ENCODE results near the gene BDKRB2. TPM values are rescaled to one million over a fixed set of nuclear protein-coding genes. Genes with fewer than 3 reads are reported as not detected.

Gene BDKRB2
- total RNA-seq, 1 experiment from 2014 or later, result 0.05 TPM

DNA sequence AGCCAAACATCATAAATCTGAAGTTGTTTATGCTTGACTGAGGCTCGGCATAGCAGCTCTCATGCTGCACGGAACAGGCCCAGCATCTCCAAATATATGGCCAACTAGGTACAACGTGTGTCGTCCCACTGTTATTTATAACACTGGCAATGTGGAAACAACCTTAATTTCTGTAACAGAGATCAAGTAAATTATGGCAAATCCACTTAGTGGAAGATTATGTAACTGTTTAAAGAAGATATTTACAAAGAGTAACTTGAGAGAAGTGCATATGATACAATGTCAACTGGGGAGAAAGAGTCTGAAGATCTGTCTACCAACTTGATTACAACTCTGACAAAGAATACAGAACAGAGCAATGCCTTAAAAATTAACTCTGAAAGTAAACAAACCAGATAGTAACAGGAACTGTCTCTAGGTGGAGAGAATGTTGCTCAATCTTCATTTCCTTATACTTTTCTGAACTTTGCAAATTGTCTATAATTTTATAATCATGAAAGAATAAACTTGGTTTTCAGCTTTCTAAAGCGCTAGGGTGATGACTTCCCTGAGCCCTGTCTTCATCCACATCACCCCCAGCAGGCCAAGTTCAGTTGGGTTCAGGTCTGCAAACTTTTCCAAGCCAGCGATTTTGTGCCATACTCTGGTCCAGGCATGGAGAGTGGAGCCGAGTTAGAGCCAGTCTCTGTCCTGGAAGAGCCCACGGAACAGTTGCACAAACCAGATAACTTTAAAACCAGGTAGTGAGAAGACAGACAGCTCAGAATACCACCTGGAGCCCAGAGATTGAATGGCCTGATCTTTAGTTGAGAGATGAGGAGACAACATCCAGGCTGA is 44.3 kb upstream of the BDKRB2 start:
- in situ Hi-C loops (cut with HindIII; ENCODE audit: low pct_unique_long_range_greater_than_20kb, low sequenced_read_pairs), result no loop called here
- ChIA-PET CTCF (no interaction called here), POLR2A (no interaction called here)
- TF ChIP-seq, protein P1, sequence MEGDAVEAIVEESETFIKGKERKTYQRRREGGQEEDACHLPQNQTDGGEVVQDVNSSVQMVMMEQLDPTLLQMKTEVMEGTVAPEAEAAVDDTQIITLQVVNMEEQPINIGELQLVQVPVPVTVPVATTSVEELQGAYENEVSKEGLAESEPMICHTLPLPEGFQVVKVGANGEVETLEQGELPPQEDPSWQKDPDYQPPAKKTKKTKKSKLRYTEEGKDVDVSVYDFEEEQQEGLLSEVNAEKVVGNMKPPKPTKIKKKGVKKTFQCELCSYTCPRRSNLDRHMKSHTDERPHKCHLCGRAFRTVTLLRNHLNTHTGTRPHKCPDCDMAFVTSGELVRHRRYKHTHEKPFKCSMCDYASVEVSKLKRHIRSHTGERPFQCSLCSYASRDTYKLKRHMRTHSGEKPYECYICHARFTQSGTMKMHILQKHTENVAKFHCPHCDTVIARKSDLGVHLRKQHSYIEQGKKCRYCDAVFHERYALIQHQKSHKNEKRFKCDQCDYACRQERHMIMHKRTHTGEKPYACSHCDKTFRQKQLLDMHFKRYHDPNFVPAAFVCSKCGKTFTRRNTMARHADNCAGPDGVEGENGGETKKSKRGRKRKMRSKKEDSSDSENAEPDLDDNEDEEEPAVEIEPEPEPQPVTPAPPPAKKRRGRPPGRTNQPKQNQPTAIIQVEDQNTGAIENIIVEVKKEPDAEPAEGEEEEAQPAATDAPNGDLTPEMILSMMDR (IDR thresholded peaks at IDR 0.05), result no peak
- TF ChIP-seq, protein P2, sequence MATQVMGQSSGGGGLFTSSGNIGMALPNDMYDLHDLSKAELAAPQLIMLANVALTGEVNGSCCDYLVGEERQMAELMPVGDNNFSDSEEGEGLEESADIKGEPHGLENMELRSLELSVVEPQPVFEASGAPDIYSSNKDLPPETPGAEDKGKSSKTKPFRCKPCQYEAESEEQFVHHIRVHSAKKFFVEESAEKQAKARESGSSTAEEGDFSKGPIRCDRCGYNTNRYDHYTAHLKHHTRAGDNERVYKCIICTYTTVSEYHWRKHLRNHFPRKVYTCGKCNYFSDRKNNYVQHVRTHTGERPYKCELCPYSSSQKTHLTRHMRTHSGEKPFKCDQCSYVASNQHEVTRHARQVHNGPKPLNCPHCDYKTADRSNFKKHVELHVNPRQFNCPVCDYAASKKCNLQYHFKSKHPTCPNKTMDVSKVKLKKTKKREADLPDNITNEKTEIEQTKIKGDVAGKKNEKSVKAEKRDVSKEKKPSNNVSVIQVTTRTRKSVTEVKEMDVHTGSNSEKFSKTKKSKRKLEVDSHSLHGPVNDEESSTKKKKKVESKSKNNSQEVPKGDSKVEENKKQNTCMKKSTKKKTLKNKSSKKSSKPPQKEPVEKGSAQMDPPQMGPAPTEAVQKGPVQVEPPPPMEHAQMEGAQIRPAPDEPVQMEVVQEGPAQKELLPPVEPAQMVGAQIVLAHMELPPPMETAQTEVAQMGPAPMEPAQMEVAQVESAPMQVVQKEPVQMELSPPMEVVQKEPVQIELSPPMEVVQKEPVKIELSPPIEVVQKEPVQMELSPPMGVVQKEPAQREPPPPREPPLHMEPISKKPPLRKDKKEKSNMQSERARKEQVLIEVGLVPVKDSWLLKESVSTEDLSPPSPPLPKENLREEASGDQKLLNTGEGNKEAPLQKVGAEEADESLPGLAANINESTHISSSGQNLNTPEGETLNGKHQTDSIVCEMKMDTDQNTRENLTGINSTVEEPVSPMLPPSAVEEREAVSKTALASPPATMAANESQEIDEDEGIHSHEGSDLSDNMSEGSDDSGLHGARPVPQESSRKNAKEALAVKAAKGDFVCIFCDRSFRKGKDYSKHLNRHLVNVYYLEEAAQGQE (IDR thresholded peaks at IDR 0.05; ENCODE audit: insufficient read depth in 1 of 2, low read depth in 2 of 2, low read length in 1 of 2), result no peak
- TF ChIP-seq SIN3A (IDR thresholded peaks at IDR 0.05; ENCODE audit: borderline replicate concordance, insufficient read depth, low read depth, low read length) (no peak), POLR2AphosphoS5 (IDR thresholded peaks at IDR 0.05; ENCODE audit: low read depth, low read length) (no peak), TCF7L2 (IDR thresholded peaks at IDR 0.05; ENCODE audit: low read depth, low read length) (no peak)
- no peaks in the 10 kb centered on the region for H3K9me3 ChIP-seq (ENCODE audit: control insufficient read depth, insufficient read depth, low read depth, low read length)
- H3K27ac ChIP-seq (ENCODE audit: low read length), result no peak overlapping the region
- ATAC-seq (no peak), DNase-seq (ENCODE audit: low read depth, low spot score) (no peak)
- no peaks in the 10 kb centered on the region for H3K27me3 ChIP-seq (ENCODE audit: control insufficient read depth, insufficient read depth, low read length)
- no peaks in the 10 kb centered on the region for H3K36me3 ChIP-seq (ENCODE audit: control insufficient read depth, insufficient read depth, low read length)
- intact Hi-C loops (cut with micrococcal nuclease; ENCODE audit: unreplicated experiment), result no loop called here
- BruUV-seq (replicated peaks), result no TSS peak
- no peaks in the 10 kb centered on the region for H3K4me1 ChIP-seq (ENCODE audit: control insufficient read depth, insufficient read depth, low read length)
- H3K4me3 ChIP-seq (ENCODE audit: low read depth in 2 of 2, low read length in 2 of 2), result no peak overlapping the region

DNA sequence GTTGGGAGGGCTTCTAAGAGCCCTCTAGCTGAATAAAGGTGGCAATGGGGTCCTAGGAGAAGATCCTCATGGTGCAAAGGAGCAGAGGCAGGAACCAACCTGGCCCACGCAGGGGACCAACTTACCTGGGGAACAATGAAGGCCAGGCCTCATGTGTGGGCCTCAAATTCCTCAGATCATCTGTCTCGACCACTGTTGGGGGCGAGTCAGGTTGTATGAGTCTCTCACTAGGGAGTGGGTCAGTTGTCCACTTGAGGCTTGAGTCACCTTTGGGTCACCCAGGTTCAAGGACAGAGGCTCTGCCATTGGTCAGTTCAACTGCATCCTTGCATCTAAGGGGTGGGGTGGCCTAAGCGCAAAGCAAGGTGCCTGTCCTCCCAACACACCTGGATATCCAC is 43.7 kb upstream of the BDKRB2 start:
- intact Hi-C loops (cut with micrococcal nuclease; ENCODE audit: unreplicated experiment), result no loop called here
- BruUV-seq (replicated peaks), result no TSS peak
- ChIA-PET CTCF (no interaction called here), POLR2A (no interaction called here)
- Histone ChIP-seq H3K4me1 (ENCODE audit: control insufficient read depth, insufficient read depth, low read length) (no peaks in the 10 kb centered on the region), H3K9me3 (ENCODE audit: control insufficient read depth, insufficient read depth, low read depth, low read length) (no peaks in the 10 kb centered on the region), H3K27ac (ENCODE audit: low read length) (no peak overlapping the region), H3K4me3 (ENCODE audit: low read depth in 2 of 2, low read length in 2 of 2) (no peak overlapping the region), H3K27me3 (ENCODE audit: control insufficient read depth, insufficient read depth, low read length) (no peaks in the 10 kb centered on the region), H3K36me3 (ENCODE audit: control insufficient read depth, insufficient read depth, low read length) (no peaks in the 10 kb centered on the region)
- ATAC-seq (no peak), DNase-seq (ENCODE audit: low read depth, low spot score) (no peak)
- in situ Hi-C loops (cut with HindIII; ENCODE audit: low pct_unique_long_range_greater_than_20kb, low sequenced_read_pairs), result no loop called here
- TF ChIP-seq, protein P2 (IDR thresholded peaks at IDR 0.05; ENCODE audit: insufficient read depth in 1 of 2, low read depth in 2 of 2, low read length in 1 of 2), result no peak
- no peak for TF ChIP-seq POLR2AphosphoS5 (IDR thresholded peaks at IDR 0.05; ENCODE audit: low read depth, low read length)
- TF ChIP-seq SIN3A (IDR thresholded peaks at IDR 0.05; ENCODE audit: borderline replicate concordance, insufficient read depth, low read depth, low read length), result no peak
- TF ChIP-seq, protein P1 (IDR thresholded peaks at IDR 0.05), result no peak
- TF ChIP-seq TCF7L2 (IDR thresholded peaks at IDR 0.05; ENCODE audit: low read depth, low read length), result no peak
